Activated T-cell treated with anti-CD3 and anti-CD28 coated beads, Interleukin-2, amount 50 U/mL, for 4 hours (primary cell): ENCODE results near the gene IDH2. TPM values are rescaled to one million over a fixed set of nuclear protein-coding genes. Genes with fewer than 3 reads are reported as not detected.

ENCODE experiments used
- ATAC-seq, 2 donors: fragments of 200-7000 bp; cut with Tn5 transposase; one replicate each; pipeline ENCODE4 v1.10.0; 2021
- DNase-seq: peaks from one replicate; pipeline ENCODE4 v3.0.0-alpha.2; 2020
- H3K27me3 Mint-ChIP-seq: one replicate; pipeline ENCODE4 v1.8.0; 2021; ENCODE audit warnings: low read depth, mixed read lengths
- H3K36me3 Mint-ChIP-seq: one replicate; pipeline ENCODE4 v1.8.0; 2022; ENCODE audit warnings: mixed read lengths; ENCODE audit not compliant: insufficient read depth
- H3K4me1 Mint-ChIP-seq: one replicate; pipeline ENCODE4 v1.8.0; 2021; ENCODE audit warnings: low read depth, mixed read lengths
- H3K4me3 Mint-ChIP-seq: one replicate; pipeline ENCODE4 v1.8.0; 2021; ENCODE audit warnings: mild to moderate bottlenecking, moderate library complexity, mixed read lengths
- H3K9me3 Mint-ChIP-seq: one replicate; pipeline ENCODE4 v1.8.0; 2021; ENCODE audit warnings: mixed read lengths
- total RNA-seq, 3 donors: library from RNA; stranded (reverse); gene quantifications; one replicate each; pipeline ENCODE4 v1.2.1, GENCODE V29; 2021

The IDH2 gene
- total RNA-seq, 3 donors from 2014 or later: 32.8 to 45.1 (median 43.3) TPM

DNA sequence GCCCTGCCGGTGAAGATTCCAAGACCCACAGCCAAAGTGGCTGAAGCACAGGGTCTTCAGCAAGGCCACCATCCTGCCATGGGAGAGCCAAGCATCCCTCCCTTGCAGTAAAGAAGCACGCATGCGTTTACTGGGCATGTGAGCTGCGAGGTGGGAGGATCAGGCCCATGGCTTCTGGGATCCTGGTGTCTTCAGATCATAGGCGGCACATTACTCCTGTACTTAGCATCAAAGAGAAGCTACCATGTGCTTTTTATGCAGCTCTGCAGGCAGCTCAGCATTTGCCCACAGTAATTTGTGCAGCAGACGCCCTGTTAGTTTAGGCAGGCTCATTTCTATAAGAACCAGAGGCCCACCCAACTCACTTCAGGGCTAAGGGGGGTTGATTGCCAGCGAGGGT is 45.7 kb downstream of the IDH2 start:
- H3K36me3 Mint-ChIP-seq: no peaks in the 10 kb centered on the region
- ATAC-seq (no peak), DNase-seq (no peak)
- H3K4me1 Mint-ChIP-seq: peaks cover 35% of the 10 kb centered on the region
- no peak overlapping the region for H3K4me3 Mint-ChIP-seq
- H3K9me3 Mint-ChIP-seq: no peaks in the 10 kb centered on the region
- H3K27me3 Mint-ChIP-seq: no peaks in the 10 kb centered on the region

- Mint-ChIP-seq H3K4me1 (peaks cover 28% of the 10 kb centered on the region), H3K36me3 (no peaks in the 10 kb centered on the region), H3K4me3 (no peak overlapping the region), H3K9me3 (no peaks in the 10 kb centered on the region), H3K27me3 (no peaks in the 10 kb centered on the region)
- DNase-seq: no peak
- no peak for ATAC-seq
These were observed 47.1 kb downstream of the IDH2 start for GRCh38 chr15:90055182-90055581.

GRCh38 chr15:90054618-90055097 is 47.6 kb downstream of the IDH2 start:
- Mint-ChIP-seq H3K36me3 (no peaks in the 10 kb centered on the region), H3K4me3 (no peak overlapping the region), H3K4me1 (peaks cover 23% of the 10 kb centered on the region), H3K27me3 (no peaks in the 10 kb centered on the region), H3K9me3 (no peaks in the 10 kb centered on the region)
- no peak for DNase-seq
- ATAC-seq: no peak

GRCh38 chr15:90053685-90054466 is 48.4 kb downstream of the IDH2 start:
- no peak for DNase-seq
- peaks cover 15% of the 10 kb centered on the region for H3K4me1 Mint-ChIP-seq
- no peak for ATAC-seq
- H3K9me3 Mint-ChIP-seq: no peaks in the 10 kb centered on the region
- H3K36me3 Mint-ChIP-seq: no peaks in the 10 kb centered on the region
- H3K27me3 Mint-ChIP-seq: no peaks in the 10 kb centered on the region
- no peak overlapping the region for H3K4me3 Mint-ChIP-seq

DNA sequence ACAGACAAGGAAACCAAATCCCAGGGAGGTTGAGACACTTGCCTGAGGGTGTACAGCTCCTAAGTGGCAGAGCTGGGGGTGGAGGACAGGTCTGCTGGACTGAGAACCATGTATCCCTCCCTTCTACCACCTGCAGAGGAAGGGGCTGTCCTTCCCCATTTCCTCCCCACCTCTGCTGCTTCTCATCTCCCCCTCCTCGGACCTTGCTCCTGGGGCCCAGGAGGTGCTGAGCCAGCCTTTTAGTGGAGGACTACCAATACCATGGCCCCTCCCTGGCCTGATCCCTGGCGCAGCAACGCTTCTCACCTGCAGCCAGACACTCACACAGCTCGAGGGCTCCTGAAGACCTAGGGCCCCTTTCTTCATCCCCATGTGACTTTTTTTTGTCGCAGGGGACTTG is 50.4 kb downstream of the IDH2 start:
- ATAC-seq (no peak), DNase-seq (no peak)
- no peaks in the 10 kb centered on the region for H3K36me3 Mint-ChIP-seq
- no peaks in the 10 kb centered on the region for H3K9me3 Mint-ChIP-seq
- no peaks in the 10 kb centered on the region for H3K27me3 Mint-ChIP-seq
- no peak overlapping the region for H3K4me3 Mint-ChIP-seq
- H3K4me1 Mint-ChIP-seq: peaks cover 5% of the 10 kb centered on the region

DNA sequence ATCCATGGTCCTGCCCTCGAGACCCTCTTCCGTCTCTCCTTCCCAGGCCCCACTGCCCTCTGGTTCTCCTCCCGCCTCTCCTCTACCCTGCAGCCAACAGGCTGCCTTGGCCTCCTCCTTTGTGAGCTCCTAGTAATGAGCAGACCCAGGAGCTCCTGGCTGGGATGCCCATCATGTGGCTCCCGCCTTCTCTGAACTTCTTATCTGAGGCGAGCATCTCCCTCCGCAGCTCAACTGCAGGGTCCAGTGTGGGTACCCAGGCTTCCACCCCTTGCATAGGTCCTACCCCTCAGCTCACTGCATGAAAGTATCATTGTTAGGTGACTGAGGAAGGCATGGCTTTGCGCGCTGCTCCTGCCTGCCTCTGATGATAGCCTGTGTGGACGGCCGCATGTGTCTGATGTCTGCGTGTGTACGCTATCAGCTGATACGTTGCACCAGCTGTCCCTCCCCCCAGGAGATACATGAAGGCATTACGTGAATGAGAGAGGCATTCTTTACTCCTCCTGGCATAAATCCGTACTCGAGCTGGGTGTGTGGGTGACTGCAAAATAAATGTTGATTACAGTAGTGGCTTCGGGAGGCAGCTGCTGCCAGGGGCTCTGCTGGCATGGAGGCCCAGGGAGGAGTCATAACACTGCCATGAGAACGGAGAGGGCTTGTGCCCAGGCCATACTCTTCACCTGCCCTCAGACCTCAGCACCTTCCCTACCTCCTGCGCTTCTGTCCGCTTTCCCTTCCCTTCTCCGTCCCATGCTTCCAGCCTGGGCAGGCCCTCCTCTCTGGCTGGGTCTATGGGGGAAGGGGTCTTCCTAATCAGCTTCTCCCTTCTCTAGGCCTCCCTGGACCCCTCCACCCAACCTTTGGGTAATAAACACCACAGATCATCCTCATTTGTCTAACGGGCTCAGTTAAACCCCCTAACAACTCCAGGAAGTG is 52.3 kb downstream of the IDH2 start:
- DNase-seq (no peak), ATAC-seq (no peak)
- no peaks in the 10 kb centered on the region for H3K9me3 Mint-ChIP-seq
- H3K4me3 Mint-ChIP-seq: no peak overlapping the region
- H3K4me1 Mint-ChIP-seq: peaks cover 18% of the 10 kb centered on the region
- no peaks in the 10 kb centered on the region for H3K27me3 Mint-ChIP-seq
- no peaks in the 10 kb centered on the region for H3K36me3 Mint-ChIP-seq

DNA sequence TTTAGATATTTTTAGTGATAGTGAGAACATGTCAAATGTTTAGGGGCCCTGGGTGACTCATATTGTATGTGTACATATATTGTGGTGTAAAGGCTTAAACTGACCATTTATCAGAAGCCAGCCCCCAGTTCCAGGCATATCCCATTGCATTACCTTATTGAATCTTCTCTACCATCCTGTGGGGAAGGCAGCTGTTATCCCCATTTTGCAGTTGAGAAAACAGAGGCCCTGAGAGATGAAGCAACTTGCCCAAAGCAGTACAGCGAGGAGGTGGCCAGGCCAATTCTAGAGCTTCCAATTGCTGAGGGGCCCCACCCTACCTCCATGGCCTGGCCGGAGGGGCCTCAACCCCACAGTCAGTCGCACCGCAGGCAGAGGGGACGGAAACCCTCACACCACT is 53.2 kb downstream of the IDH2 start:
- ATAC-seq: no peak

GRCh38 chr15:90047956-90048575 is 54.2 kb downstream of the IDH2 start:
- no peaks in the 10 kb centered on the region for H3K27me3 Mint-ChIP-seq
- H3K4me1 Mint-ChIP-seq: peaks cover 16% of the 10 kb centered on the region
- DNase-seq: no peak
- H3K36me3 Mint-ChIP-seq: peaks cover 3% of the 10 kb centered on the region
- H3K4me3 Mint-ChIP-seq: no peak overlapping the region
- no peaks in the 10 kb centered on the region for H3K9me3 Mint-ChIP-seq
- ATAC-seq: no peak

More for the DNA sequence above, 53.2 kb downstream of the IDH2 start:
- peaks cover 18% of the 10 kb centered on the region for H3K4me1 Mint-ChIP-seq
- no peaks in the 10 kb centered on the region for H3K9me3 Mint-ChIP-seq
- H3K36me3 Mint-ChIP-seq: no peaks in the 10 kb centered on the region
- H3K4me3 Mint-ChIP-seq: no peak overlapping the region
- no peak for DNase-seq
- no peaks in the 10 kb centered on the region for H3K27me3 Mint-ChIP-seq

DNA sequence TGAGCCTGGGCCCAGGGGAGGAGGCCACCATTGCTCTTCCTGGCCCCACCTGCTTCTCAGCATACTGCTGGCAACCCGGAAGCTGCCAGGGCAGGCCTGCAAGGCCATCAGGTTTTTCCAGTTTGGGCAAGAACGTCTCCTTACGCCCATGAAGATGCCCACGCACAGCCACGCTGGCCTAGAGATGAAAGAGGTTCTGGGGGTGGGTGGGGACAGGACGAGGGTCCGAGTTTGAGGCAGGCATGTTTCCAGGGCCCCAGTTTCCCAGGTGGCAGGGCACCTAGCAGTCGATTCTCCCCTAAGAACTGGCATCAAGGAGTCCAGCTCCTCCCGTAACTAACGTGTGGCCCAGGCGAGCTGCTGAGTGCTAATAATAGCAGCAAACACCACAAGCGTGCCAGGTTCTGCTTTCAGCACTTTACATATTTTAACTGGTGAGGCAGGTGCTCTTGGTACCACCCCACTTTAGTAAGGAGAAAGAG is 55.3 kb downstream of the IDH2 start:
- H3K36me3 Mint-ChIP-seq: peaks cover 3% of the 10 kb centered on the region
- H3K27me3 Mint-ChIP-seq: no peaks in the 10 kb centered on the region
- DNase-seq (no peak), ATAC-seq (no peak)
- no peak overlapping the region for H3K4me3 Mint-ChIP-seq
- H3K4me1 Mint-ChIP-seq: peaks cover 16% of the 10 kb centered on the region
- no peaks in the 10 kb centered on the region for H3K9me3 Mint-ChIP-seq

GRCh38 chr15:90046289-90046688 is 56.0 kb downstream of the IDH2 start:
- no peaks in the 10 kb centered on the region for H3K9me3 Mint-ChIP-seq
- no peak overlapping the region for H3K4me3 Mint-ChIP-seq
- ATAC-seq (no peak), DNase-seq (no peak)
- peaks cover 3% of the 10 kb centered on the region for H3K36me3 Mint-ChIP-seq
- peaks cover 16% of the 10 kb centered on the region for H3K4me1 Mint-ChIP-seq
- H3K27me3 Mint-ChIP-seq: no peaks in the 10 kb centered on the region

DNA sequence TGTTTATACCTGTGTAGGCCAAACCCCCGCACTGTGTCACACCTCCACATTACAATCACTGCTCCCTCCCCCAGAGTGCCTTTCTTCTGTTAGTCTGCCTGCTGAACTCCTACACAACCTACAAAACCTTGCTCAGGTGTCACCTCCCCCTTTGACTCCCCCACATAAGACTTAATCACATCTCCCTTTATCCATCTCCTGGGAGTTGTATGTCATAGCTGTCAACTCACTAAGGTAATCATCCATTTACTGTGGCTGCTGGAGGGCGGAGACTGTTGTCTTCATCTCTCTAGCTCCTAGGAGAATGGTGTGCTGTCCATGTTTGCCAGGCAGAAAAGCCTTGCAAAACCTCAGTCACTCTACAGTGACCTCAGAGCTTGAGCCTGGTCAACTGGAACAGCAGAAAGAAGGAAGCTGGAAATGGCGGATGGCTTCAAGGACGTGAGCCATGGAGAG is 57.3 kb downstream of the IDH2 start:
- Mint-ChIP-seq H3K27me3 (no peaks in the 10 kb centered on the region), H3K4me3 (no peak overlapping the region), H3K9me3 (no peaks in the 10 kb centered on the region), H3K36me3 (peaks cover 3% of the 10 kb centered on the region), H3K4me1 (peaks cover 26% of the 10 kb centered on the region)
- DNase-seq (no peak), ATAC-seq (no peak)

- DNase-seq (no peak), ATAC-seq (no peak)
- no peak overlapping the region for H3K4me3 Mint-ChIP-seq
- peaks cover 3% of the 10 kb centered on the region for H3K36me3 Mint-ChIP-seq
- H3K4me1 Mint-ChIP-seq: peaks cover 33% of the 10 kb centered on the region
- H3K27me3 Mint-ChIP-seq: no peaks in the 10 kb centered on the region
- H3K9me3 Mint-ChIP-seq: no peaks in the 10 kb centered on the region
These were observed 58.1 kb downstream of the IDH2 start for GRCh38 chr15:90044191-90044590.

DNA sequence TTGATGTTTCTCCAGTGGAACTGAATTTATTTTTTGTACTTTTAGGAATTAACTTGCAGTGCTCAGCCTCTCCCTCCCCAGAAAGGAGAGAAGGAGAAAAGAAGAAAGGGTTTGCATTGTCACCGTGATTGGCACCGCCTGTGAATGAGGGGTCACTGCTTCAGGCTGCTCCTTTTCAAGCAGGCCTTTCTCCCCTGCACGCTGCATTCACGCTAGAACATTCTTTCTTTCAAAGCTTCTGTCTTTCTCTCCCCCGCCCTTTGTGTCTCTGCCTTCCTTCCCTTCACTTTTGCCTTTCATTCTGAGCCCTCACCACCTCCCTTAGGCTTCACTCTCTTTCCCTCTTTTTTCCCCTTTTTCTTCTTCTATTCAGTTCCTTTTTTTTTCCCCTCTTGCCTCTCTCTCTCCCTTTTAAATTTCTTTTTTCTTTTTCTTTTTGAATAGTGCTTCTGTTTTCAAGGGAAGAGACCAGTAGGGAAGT is 58.7 kb downstream of the IDH2 start:
- Mint-ChIP-seq H3K4me1 (peaks cover 37% of the 10 kb centered on the region), H3K4me3 (no peak overlapping the region), H3K27me3 (no peaks in the 10 kb centered on the region), H3K36me3 (peaks cover 3% of the 10 kb centered on the region), H3K9me3 (no peaks in the 10 kb centered on the region)
- ATAC-seq (no peak), DNase-seq (no peak)
